VCaP (cell line): ENCODE data around the gene NPIPA1.
"Not testable (repeated sequence)": the region's sequence is repeated elsewhere in the genome, so short reads cannot be mapped to it uniquely, and the experiment has no call there.

ENCODE experiments used
- H3K27ac ChIP-seq: fragments of 450-650 bp; 2 replicates; pipeline ENCODE4 v1.5.1; 2017

The NPIPA1 gene

DNA sequence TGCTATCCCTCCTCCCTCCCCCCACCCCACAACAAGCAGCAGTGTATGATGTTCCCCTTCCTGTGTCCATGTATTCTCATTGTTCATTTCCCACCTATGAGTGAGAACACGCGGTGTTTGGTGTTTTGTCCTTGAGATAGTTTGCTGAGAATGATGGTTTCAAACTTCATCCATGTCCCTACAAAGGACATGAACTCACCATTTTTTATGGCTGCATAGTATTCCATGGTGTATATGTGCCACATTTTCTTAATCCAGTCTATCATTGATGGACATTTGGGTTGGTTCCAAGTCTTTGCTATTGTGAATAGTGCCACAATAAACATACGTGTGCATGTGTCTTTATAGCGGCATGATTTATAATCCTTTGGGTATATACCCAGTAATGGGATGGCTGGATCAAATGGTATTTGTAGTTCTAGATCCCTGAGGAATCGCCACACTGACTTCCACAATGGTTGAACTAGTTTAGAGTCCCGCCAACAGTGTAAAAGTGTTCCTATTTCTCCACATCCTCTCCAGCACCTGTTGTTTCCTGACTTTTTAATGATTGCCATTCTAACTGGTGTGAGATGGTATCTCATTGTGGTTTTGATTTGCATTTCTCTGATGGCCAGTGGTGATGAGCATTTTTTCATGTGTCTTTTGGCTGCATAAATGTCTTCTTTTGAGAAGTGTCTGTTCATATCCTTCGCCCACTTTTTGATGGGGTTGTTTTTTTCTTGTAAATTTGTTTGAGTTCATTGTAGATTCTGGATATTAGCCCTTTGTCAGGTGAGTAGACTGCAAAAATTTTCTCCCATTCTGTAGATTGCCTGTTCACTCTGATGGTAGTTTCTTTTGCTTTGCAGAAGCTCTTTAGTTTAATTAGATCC is 56.3 kb downstream of the NPIPA1 start:
- not testable (repeated sequence) for H3K27ac ChIP-seq

GRCh38 chr16:14996702-14997101 is 59.5 kb downstream of the NPIPA1 start:
- H3K27ac ChIP-seq: not testable (repeated sequence)

DNA sequence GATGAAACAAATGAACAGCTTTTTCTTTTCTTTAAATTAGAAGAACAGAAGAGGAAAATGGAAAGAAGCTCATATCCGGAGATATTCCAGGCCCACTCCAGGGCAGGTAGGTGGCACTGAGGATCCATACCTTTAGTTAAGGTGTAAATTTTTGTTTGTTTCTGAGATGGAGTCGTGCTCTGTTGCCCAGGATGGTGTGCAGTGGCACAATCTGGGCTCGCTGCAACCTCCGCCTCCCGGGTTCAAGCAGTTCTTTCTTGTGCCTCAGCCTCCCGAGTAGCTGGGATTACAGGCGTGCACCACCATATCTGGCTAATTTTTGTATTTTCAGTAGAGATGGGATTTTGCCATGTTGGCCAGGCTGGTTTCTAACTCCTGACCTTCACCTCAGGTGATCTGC is 61.1 kb downstream of the NPIPA1 start:
- not testable (repeated sequence) for H3K27ac ChIP-seq

GRCh38 chr16:14999845-15000244 is 62.6 kb downstream of the NPIPA1 start:
- not testable (repeated sequence) for H3K27ac ChIP-seq
